Skin epidermis (tissue), 12 donors: ENCODE data around the gene LAMA5.

Source experiments
- H3K27ac ChIP-seq, 21 experiments: fragments of 200-600 bp; sonication (generic) in 11 of 21; one replicate each; pipeline ENCODE4 v1.5.0; 2020; ENCODE audit warnings: mild to moderate bottlenecking in 3 of 21, inconsistent platforms in 2 of 21, moderate library complexity in 2 of 21
- H3K4me3 ChIP-seq, 7 experiments: fragments of 200-600 bp; sonication (generic) in 2 of 7; one replicate each; pipeline ENCODE4 v1.5.0; 2020; ENCODE audit warnings: inconsistent platforms in 2 of 7, mild to moderate bottlenecking in 2 of 7, moderate library complexity in 1 of 7

LAMA5 gene

DNA sequence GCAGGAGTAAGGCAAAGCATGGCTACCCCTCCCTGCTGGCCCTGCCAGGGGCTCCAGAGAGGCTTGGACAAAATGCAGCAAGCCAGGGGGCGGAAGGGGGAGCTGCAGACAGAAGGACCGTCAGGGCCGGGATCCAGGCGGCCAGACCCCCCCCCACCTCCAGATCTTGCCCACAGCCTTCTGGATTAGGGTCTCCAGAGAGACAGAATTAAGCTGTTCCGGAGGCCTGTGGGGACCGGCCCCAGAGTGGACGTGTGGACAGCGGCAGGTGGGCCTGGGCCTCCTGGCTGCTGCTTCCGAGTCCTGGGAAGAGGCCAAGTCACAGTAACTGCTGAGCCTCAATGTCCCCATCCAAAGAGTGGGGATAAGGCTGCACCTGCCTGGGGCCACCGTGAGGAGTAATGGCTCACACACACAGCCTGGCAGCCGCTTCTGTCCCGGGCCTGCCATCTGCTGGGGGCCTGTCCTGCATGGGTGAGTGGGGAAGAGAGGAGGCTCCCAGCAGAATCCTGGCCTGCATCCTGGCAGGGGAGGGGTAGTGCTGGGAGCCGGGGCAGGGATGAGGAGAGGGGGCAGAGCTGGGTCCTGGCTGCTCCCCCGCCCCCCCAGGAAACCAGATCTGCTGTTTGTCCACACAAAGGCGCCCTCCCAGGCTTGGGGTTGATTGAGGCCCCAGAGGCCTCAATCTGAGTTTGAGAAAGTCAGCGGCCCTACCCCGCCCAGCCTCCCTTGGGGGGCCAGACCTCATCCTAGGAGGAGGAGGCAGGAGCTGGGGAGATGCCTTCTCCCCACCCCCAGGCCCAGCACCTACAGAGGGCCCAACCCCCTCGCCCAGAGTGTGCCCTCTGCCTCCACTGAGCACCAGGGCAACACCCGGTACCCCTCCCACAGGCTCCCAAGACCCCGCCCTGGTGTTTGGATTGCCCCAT, 3.9 kb downstream of the LAMA5 start:
- Histone ChIP-seq H3K27ac (peak overlapping the region in 10 of 21 experiments; percentile 10 to 95 (median 76)), H3K4me3 (peak overlapping the region in 1 of 7 experiments; percentile 79)

GRCh38 chr20:62362590-62362940, 4.5 kb downstream of the LAMA5 start:
- H3K27ac ChIP-seq = peak overlapping the region in 6 of 21 experiments; percentile 2 to 95 (median 58)

DNA sequence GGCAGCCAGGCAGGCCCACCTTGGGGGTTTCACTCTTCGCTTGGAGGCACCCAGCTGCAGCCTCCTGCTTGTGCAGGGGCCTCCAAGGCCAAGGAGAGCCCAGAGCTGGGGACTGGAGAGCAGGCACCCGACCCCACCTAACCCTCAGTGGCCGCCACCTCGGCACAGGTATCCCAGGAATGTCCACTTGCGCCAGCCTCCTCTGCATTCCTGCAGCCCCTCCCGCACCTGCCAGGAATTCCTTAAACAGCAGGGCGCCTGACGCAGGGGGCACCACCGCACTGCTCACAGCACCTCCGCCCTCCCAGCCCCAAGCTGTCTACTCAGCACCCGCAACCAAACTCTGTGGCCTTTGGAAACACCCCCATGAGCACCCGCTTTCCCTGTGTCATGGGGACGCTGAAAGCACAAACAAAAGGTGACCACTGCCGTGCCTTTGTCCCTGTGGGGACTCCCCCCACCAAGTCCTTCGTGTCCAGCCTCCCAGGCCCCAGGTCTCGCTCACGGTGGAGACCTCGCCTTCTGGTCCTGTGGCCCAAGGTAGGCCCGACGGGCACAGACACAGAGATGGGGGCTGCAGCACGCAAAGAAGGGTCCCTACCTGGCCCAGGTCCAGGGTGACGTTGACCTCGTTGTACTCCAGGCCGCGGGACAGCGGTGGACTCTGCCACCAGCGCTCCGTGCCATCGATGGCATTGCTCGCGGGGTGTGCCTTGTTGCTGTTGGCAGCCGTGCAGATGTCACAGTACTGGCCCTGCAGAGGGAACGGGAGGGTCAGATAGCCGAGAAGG, 5.1 kb downstream of the LAMA5 start:
- no peak overlapping the region for H3K4me3 ChIP-seq
- H3K27ac ChIP-seq = peak overlapping the region in 12 of 21 experiments; percentile 12 to 95 (median 55)

More at GRCh38 chr20:62362590-62362940, 4.5 kb downstream of the LAMA5 start:
- no peak overlapping the region for H3K4me3 ChIP-seq

DNA sequence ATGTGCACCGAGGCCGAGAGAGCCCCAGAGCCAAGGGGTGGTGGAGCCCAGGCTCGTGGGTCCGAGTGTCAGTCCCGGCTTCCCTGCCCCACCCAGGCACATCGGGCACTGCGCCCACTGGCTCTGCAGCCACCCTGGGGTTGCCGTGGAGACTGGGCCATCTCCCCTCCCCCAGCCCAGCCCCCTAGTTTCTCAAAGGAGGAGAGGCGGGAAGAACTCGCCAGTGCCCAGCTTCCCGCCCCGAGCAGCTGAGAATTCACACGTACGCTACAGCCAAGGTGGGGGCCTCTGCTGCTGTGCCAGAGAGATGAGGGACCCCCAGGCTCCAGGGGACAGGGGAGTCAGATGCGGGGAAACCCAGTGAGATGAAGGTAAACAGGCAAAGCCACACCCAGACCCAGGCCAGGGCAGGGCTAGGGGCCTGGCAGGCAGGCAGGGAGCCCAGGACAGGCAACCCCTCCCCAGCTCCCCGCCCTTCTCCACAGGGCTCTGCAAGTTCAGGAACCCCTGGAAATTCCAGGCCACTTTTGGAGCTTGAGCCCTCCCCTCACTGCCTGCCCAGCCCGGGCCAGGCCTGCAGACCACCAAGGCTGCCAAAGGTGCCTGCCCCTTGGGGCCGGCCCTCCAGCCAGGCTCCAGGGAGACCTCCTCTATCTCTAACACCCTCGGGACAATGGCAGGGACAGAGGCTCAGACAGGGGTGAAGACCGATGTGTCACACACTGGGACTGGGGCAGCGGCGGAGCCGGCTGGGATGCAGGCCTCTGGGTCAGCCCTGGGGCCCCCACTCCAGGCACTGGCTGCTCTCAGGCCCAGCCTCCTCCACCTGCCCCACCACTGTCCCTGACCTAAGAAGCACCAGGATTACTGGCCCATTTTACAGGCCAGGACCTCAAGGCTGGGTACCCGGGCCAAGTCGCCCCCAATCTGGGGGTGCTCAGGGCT, 6.0 kb downstream of the LAMA5 start:
- H3K27ac ChIP-seq = peak overlapping the region in 15 of 21 experiments; percentile 12 to 95 (median 52)
- H3K4me3 ChIP-seq = no peak overlapping the region

GRCh38 chr20:62359491-62360121, 7.5 kb downstream of the LAMA5 start:
- H3K4me3 ChIP-seq = no peak overlapping the region
- H3K27ac ChIP-seq = peak overlapping the region in 15 of 21 experiments; percentile 13 to 87 (median 78)

DNA sequence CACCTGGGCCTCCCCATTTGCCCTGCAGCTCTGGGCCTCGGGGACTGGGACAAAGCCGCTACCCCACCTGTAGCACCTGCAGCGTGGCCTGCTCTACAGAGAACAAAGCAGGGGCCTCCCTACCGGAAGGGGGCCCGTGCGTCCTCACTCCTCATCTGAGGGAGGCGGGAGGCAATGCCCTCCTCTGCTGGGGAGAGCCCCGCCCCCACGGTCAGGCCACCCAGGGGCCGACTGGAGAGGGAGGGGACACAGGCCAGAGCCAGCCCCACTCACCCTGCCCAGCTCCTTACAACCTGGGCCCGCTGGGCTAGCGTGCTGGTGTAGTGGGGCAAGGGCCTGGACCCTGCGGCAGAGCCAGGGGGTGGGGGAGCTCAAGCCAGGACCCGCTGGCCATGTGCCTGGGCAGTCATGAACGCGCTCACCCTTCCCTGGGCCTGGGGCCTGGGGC, 8.0 kb downstream of the LAMA5 start:
- Histone ChIP-seq H3K4me3 (no peak overlapping the region), H3K27ac (peak overlapping the region in 20 of 21 experiments; percentile 13 to 87 (median 74))

GRCh38 chr20:62358171-62359042, 8.7 kb downstream of the LAMA5 start:
- H3K27ac ChIP-seq = peak overlapping the region in 20 of 21 experiments; percentile 15 to 87 (median 74)
- no peak overlapping the region for H3K4me3 ChIP-seq

- H3K4me3 ChIP-seq = no peak overlapping the region
- peak overlapping the region in 18 of 21 experiments; percentile 42 to 87 (median 78) for H3K27ac ChIP-seq
Observed at GRCh38 chr20:62357681-62358080, 9.4 kb downstream of the LAMA5 start.

DNA sequence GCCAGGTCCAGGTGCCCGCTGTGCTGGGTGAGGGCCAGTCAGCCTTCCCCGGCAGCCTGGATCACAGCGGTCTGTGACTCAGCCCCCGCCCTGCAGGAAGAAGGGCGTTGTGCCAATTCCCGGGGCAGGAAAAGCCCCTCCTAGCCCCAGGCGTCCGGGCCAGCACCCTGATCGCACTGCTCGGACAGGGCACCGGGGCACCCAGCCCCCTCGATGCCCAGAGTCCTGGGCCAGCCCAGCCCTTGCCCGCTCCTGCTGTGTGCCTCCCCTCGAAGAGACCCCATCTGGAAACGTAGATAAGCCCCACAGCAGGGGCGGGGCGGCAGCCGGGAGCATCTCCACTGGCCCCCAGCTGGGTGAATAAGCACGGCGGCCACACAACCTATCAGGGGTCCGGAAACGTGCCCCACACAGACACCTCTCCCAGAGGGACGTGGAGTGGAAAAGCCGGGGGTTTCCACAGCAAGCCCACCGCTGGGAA, 9.9 kb downstream of the LAMA5 start:
- Histone ChIP-seq H3K27ac (peak overlapping the region in 19 of 21 experiments; percentile 17 to 87 (median 77)), H3K4me3 (no peak overlapping the region)

DNA sequence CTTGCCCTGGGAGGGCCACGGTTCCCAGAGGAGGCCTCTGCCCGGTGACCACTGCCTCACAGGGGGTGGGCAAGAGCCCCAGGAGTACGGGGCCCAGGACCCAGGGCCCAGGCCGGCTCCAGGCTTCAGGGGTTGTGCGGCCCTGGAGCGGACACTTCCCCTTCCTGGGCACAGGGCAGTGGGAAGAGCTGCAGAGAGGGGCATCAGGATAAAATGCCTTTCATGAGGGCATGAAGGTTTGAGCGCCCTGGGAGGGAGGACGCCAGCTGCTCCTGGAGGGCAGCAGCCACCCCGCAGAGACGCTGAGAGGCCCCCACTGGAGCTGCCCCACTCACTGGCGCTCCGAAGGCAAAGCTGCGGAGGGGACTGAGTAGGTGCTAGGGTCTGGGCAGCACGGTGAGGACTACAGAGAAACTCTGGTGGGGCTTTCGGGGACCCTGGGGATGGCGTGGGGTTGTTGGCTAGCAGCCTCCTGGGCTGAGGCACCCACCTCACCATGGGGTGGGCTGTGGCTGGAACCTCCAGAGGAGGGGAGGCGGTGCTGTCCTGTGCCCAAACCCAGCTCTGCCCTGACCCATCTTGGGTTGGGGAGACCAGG, 10.4 kb downstream of the LAMA5 start:
- Histone ChIP-seq H3K27ac (peak overlapping the region in 19 of 21 experiments; percentile 17 to 87 (median 77)), H3K4me3 (no peak overlapping the region)

GRCh38 chr20:62355878-62356588, 11.1 kb downstream of the LAMA5 start:
- Histone ChIP-seq H3K4me3 (no peak overlapping the region), H3K27ac (peak overlapping the region in 18 of 21 experiments; percentile 6 to 87 (median 78))

- Histone ChIP-seq H3K4me3 (no peak overlapping the region), H3K27ac (peak overlapping the region in 19 of 21 experiments; percentile 6 to 87 (median 78))
Observed at GRCh38 chr20:62355516-62355877, 11.6 kb downstream of the LAMA5 start.

GRCh38 chr20:62354811-62355341, 12.2 kb downstream of the LAMA5 start:
- no peak overlapping the region for H3K4me3 ChIP-seq
- peak overlapping the region in 17 of 21 experiments; percentile 6 to 87 (median 78) for H3K27ac ChIP-seq

DNA sequence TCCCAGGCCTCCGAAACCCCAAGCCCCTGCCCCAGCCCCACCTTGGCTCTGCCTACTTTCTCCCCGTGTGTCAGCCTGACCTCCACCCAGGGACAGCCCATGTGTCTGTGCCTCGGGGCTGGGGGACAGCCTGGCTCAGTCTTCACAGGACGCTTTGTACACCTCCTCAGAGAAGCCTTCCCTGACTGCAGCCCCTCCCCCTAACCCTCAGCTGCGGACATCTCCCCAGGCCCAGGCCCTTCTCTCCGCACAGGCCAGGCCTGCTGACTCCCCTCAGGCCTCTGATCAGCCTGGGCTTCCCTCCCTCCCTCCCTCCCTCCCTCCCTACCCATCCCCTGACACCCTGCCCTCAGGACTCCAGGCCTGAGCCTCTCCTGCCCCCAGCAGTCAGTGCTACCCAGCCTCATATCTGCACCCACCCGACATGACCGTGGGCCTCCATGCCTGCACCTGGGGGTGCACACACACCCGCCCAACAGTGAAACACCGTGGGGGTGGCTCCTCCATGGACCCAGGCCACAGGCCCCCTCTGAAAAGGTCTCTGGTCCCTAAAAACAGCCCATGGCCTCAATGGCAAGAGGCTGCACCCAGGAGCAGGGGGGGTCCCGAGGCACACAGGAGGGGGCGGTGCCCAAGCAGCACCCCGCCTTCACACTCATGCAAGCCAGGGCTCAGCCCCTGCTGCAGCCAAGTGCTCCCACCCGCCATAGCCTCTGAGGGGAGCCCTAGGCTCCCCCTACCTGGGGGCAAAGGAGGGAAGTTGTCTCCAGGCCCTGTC, 12.9 kb downstream of the LAMA5 start:
- H3K4me3 ChIP-seq = no peak overlapping the region
- H3K27ac ChIP-seq = peak overlapping the region in 13 of 21 experiments; percentile 6 to 87 (median 79)

GRCh38 chr20:62353289-62354030, 13.7 kb downstream of the LAMA5 start:
- Histone ChIP-seq H3K27ac (peak overlapping the region in 12 of 21 experiments; percentile 5 to 79 (median 52)), H3K4me3 (no peak overlapping the region)
